ENCODE measurements around the gene MEGF6. TPM values are rescaled to one million over a fixed set of nuclear protein-coding genes. Genes with fewer than 3 reads are reported as not detected.

MEGF6 gene
- total RNA-seq, 4 donors from 2014 or later, result 4.1 to 27.1 (median 11.4) TPM

GRCh38 chr1:3516481-3516869 is 94.8 kb downstream of the MEGF6 start:
- H3K27me3 ChIP-seq, result no peaks in the 10 kb centered on the region
- in situ Hi-C loops (cut with MboI; ENCODE audit: low pct_ligation_motif_present in 1 of 4, low pct_unique_long_range_greater_than_20kb in 1 of 4, low sequenced_read_pairs in 3 of 4), result no loop called here
- no peak for DNase-seq
- no peaks in the 10 kb centered on the region for H3K4me1 ChIP-seq
- TF ChIP-seq POLR2A (IDR thresholded peaks at IDR 0.05), result no peak
- TF ChIP-seq POLR2AphosphoS5 (IDR thresholded peaks at IDR 0.05), result no peak
- no peak for TF ChIP-seq CTCF (IDR thresholded peaks at IDR 0.05)
- no peak for TF ChIP-seq EP300 (IDR thresholded peaks at IDR 0.05; ENCODE audit: low read depth)
- no peaks in the 10 kb centered on the region for H3K36me3 ChIP-seq
- H3K9me3 ChIP-seq, result no peaks in the 10 kb centered on the region
- H3K27ac ChIP-seq, result no peak overlapping the region
- intact Hi-C loops (cut with DNase I; ENCODE audit: low total_unique reads), result no loop called here
- WGBS, 2 donors (ENCODE audit: low coverage in 1 of 2), result 72% methylated on average over 15 of the region's 15 CpGs; no CpG with 5 or more reads in 1 of the 2 donors
- no peak overlapping the region for H3K4me3 ChIP-seq

GRCh38 chr1:3515774-3516480 is 95.4 kb downstream of the MEGF6 start:
- Histone ChIP-seq H3K4me1 (no peaks in the 10 kb centered on the region), H3K27ac (no peak overlapping the region), H3K4me3 (no peak overlapping the region), H3K9me3 (no peaks in the 10 kb centered on the region), H3K36me3 (no peaks in the 10 kb centered on the region), H3K27me3 (no peaks in the 10 kb centered on the region)
- intact Hi-C loops (cut with DNase I; ENCODE audit: low total_unique reads) (no loop called here), in situ Hi-C loops (cut with MboI; ENCODE audit: low pct_ligation_motif_present in 1 of 4, low pct_unique_long_range_greater_than_20kb in 1 of 4, low sequenced_read_pairs in 3 of 4) (no loop called here)
- WGBS, 2 donors (ENCODE audit: low coverage in 1 of 2), result 76% methylated on average over 17 of the region's 19 CpGs; no CpG with 5 or more reads in 1 of the 2 donors
- TF ChIP-seq POLR2A (IDR thresholded peaks at IDR 0.05) (no peak), EP300 (IDR thresholded peaks at IDR 0.05; ENCODE audit: low read depth) (no peak), POLR2AphosphoS5 (IDR thresholded peaks at IDR 0.05) (no peak), CTCF (IDR thresholded peaks at IDR 0.05) (no peak)
- DNase-seq, result no peak

- 92% methylated on average over 6 of the region's 12 CpGs; no CpG with 5 or more reads in 1 of the 2 donors for WGBS, 2 donors (ENCODE audit: low coverage in 1 of 2)
- Histone ChIP-seq H3K27me3 (no peaks in the 10 kb centered on the region), H3K4me1 (no peaks in the 10 kb centered on the region), H3K36me3 (no peaks in the 10 kb centered on the region), H3K9me3 (no peaks in the 10 kb centered on the region), H3K27ac (no peak overlapping the region), H3K4me3 (no peak overlapping the region)
- no peak for TF ChIP-seq CTCF (IDR thresholded peaks at IDR 0.05)
- no peak for TF ChIP-seq POLR2AphosphoS5 (IDR thresholded peaks at IDR 0.05)
- TF ChIP-seq POLR2A (IDR thresholded peaks at IDR 0.05), result no peak
- TF ChIP-seq EP300 (IDR thresholded peaks at IDR 0.05; ENCODE audit: low read depth), result no peak
- intact Hi-C loops (cut with DNase I; ENCODE audit: low total_unique reads) (no loop called here), in situ Hi-C loops (cut with MboI; ENCODE audit: low pct_ligation_motif_present in 1 of 4, low pct_unique_long_range_greater_than_20kb in 1 of 4, low sequenced_read_pairs in 3 of 4) (no loop called here)
- DNase-seq, result no peak
These were observed 96.0 kb downstream of the MEGF6 start for GRCh38 chr1:3515272-3515671.

DNA sequence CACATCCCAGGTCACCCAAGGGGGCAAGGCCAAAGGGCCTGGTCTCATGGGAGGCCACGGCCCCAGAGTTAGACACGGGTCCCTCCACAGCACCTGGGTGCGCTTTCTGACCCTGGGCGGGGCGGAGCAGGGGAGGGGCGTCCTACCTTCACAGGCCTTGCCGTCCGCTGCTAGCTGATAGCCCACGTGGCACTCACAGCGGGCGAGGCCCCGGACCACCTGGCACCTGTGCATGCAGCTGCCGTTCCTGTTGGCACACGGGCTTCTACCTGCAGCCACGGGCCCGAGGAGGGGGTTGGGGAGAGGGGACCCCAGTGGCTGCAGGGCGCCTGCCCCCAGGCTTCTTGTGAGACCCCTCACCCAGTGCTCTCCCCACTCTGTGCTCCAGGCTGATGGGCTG is 96.9 kb downstream of the MEGF6 start:
- Histone ChIP-seq H3K27me3 (no peaks in the 10 kb centered on the region), H3K4me3 (no peak overlapping the region), H3K36me3 (no peaks in the 10 kb centered on the region), H3K4me1 (no peaks in the 10 kb centered on the region), H3K9me3 (no peaks in the 10 kb centered on the region), H3K27ac (no peak overlapping the region)
- TF ChIP-seq CTCF (IDR thresholded peaks at IDR 0.05), result no peak
- no peak for TF ChIP-seq POLR2A (IDR thresholded peaks at IDR 0.05)
- TF ChIP-seq EP300 (IDR thresholded peaks at IDR 0.05; ENCODE audit: low read depth), result no peak
- no peak for TF ChIP-seq POLR2AphosphoS5 (IDR thresholded peaks at IDR 0.05)
- intact Hi-C loops (cut with DNase I; ENCODE audit: low total_unique reads), result no loop called here
- in situ Hi-C loops (cut with MboI; ENCODE audit: low pct_ligation_motif_present in 1 of 4, low pct_unique_long_range_greater_than_20kb in 1 of 4, low sequenced_read_pairs in 3 of 4), result no loop called here
- no peak for DNase-seq
- 52% methylated on average over 17 of the region's 17 CpGs; no CpG with 5 or more reads in 1 of the 2 donors for WGBS, 2 donors (ENCODE audit: low coverage in 1 of 2)
